ENCODE measurements around the gene GLRX5. TPM values are rescaled to one million over a fixed set of nuclear protein-coding genes. Genes with fewer than 3 reads are reported as not detected.

GLRX5 gene
- total and polyA plus RNA-seq, 2 experiments from 2014 or later = 91.4 to 130 TPM

DNA sequence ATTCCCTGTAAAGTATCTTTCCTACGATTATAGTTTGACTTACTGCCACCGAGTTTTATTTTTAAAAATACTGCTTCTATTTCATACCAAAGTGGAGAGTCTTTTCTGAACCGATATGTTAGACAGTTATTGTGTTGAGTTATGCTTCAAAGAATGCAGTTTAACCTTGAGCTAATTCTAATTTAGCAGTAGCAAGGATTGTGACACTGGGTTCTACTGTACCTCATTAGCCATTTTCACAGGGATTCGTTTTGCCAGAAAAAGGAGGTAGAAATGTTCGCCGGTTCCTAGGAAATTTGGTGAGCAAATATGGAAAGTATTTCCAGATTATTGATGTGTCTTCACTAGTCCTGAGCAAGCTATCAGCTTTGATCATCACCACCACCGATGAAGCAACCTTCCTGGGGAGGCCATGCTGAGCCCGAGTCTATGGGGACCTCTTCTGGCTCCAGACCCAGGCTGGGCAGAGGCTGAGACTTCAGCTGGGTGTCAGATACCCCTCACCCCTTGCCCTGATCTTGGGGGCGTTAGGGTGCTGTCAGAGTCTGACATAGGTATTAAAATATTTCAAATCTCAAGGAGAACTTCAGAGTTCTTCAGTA, 13.6 kb downstream of the GLRX5 start (continued):
- TF ChIP-seq STAT1 (IDR thresholded peaks at IDR 0.05; ENCODE audit: unreplicated experiment) = no peak
- TF ChIP-seq, protein P1, sequence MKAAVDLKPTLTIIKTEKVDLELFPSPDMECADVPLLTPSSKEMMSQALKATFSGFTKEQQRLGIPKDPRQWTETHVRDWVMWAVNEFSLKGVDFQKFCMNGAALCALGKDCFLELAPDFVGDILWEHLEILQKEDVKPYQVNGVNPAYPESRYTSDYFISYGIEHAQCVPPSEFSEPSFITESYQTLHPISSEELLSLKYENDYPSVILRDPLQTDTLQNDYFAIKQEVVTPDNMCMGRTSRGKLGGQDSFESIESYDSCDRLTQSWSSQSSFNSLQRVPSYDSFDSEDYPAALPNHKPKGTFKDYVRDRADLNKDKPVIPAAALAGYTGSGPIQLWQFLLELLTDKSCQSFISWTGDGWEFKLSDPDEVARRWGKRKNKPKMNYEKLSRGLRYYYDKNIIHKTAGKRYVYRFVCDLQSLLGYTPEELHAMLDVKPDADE (IDR thresholded peaks at IDR 0.05) = no peak
- no peak for TF ChIP-seq NANOG (IDR thresholded peaks at IDR 0.05; ENCODE audit: borderline replicate concordance)
- TF ChIP-seq CREB1 (CRISPR knock-in tag; IDR thresholded peaks at IDR 0.05; ENCODE audit: low read depth) = no peak
- TF ChIP-seq EZH2 (IDR thresholded peaks at IDR 0.05; ENCODE audit: low read depth, unreplicated experiment) = no peak
- TF ChIP-seq, protein P2, sequence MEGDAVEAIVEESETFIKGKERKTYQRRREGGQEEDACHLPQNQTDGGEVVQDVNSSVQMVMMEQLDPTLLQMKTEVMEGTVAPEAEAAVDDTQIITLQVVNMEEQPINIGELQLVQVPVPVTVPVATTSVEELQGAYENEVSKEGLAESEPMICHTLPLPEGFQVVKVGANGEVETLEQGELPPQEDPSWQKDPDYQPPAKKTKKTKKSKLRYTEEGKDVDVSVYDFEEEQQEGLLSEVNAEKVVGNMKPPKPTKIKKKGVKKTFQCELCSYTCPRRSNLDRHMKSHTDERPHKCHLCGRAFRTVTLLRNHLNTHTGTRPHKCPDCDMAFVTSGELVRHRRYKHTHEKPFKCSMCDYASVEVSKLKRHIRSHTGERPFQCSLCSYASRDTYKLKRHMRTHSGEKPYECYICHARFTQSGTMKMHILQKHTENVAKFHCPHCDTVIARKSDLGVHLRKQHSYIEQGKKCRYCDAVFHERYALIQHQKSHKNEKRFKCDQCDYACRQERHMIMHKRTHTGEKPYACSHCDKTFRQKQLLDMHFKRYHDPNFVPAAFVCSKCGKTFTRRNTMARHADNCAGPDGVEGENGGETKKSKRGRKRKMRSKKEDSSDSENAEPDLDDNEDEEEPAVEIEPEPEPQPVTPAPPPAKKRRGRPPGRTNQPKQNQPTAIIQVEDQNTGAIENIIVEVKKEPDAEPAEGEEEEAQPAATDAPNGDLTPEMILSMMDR (conservative IDR thresholded peaks at IDR 0.05; ENCODE audit: low read depth in 2 of 2) = no peak

DNA sequence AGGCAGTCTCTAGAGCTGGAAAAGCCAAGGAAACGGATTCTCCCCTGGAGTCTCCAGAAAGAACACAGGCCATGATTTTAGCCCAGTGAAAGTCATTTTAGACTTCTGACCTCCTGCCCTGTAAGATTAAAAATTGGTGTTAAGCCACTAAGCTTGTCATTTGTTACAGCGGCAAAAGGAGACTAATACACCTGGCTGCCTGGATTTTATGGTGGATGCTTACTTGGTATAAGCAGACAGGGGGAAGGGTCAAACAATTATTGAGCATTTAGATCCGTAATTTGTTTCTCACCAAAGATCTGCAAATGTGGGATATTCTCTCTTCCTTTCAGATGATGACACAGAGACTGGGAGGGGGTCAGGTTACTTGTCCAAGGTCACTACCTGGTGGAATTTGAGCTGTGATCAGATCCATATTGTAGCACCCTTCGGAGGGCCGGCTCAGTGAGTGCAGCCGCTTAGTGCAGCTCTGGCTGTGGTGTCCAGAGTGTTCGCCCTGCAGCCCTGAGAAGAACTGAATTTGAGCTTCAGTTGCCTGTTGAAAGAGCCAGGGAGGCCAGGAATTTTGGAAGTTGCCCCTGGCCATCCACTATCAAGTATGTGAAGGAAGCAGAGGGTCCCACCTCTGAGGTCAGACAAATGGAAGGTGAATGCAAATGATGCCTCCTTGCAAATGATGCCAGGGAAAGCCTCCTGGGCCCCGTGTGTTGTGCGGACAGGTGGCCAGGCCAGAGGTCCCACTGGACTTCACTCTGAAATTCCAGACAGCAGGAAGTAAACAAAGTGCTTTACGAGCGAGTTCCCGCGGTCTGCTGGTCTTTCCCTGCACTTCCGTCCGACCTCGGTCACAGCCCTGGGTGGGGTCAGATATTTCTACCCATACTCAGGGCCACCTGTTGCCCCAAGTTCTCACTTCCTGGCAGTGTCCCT, 15.1 kb downstream of the GLRX5 start:
- no peak overlapping the region for H3K27ac ChIP-seq (ENCODE audit: low read depth)
- no peak overlapping the region for H3K4me3 Mint-ChIP-seq
- DNase-seq (ENCODE audit: low spot score) (no peak), ATAC-seq (no peak)
- H3K79me2 ChIP-seq (replicated peaks; ENCODE audit: insufficient read depth) = 0 out of 2 replicates have a peak, but pooled peaks cover 4% of the 10 kb centered on the region
- no peaks in the 10 kb centered on the region for H3K9me2 ChIP-seq (ENCODE audit: insufficient read depth)
- no peaks in the 10 kb centered on the region for H3K4me1 ChIP-seq (ENCODE audit: insufficient read depth)
- no peak overlapping the region; the same call in 1 of the 2 replicates for H3K27ac Mint-ChIP-seq
- H3K4me2 ChIP-seq = no peak overlapping the region
- no peak overlapping the region for H3K4me3 ChIP-seq
- H3K27me3 Mint-ChIP-seq (ENCODE audit: insufficient read depth, low read depth, poor library complexity) = peaks cover 6% of the 10 kb centered on the region
- peaks cover 4% of the 10 kb centered on the region for H3K4me1 Mint-ChIP-seq
- no peaks in the 10 kb centered on the region for H3K36me3 ChIP-seq (ENCODE audit: insufficient read depth)
- no peaks in the 10 kb centered on the region; the same call in 1 of the 3 replicates for H3K9me3 Mint-ChIP-seq
- no peak overlapping the region for H2AFZ ChIP-seq
- no peaks in the 10 kb centered on the region for H3K27me3 ChIP-seq (ENCODE audit: insufficient read depth)
- H4K20me1 ChIP-seq (replicated peaks; ENCODE audit: insufficient read depth) = peaks cover 28% of the 10 kb centered on the region; the same call in 1 of the 2 replicates
- TF ChIP-seq, protein P2 (conservative IDR thresholded peaks at IDR 0.05; ENCODE audit: low read depth in 2 of 2) = no peak
- no peak for TF ChIP-seq EZH2 (IDR thresholded peaks at IDR 0.05; ENCODE audit: low read depth, unreplicated experiment)
- no peak for TF ChIP-seq STAT1 (IDR thresholded peaks at IDR 0.05; ENCODE audit: unreplicated experiment)
- no peak for TF ChIP-seq EZH2phosphoT487 (IDR thresholded peaks at IDR 0.05; ENCODE audit: unreplicated experiment)
- no peak for TF ChIP-seq NANOG (IDR thresholded peaks at IDR 0.05; ENCODE audit: borderline replicate concordance)
- no peak for TF ChIP-seq ZNF331 (CRISPR knock-in tag; IDR thresholded peaks at IDR 0.05; ENCODE audit: low read depth)
- no peak for TF ChIP-seq CREB1 (CRISPR knock-in tag; IDR thresholded peaks at IDR 0.05; ENCODE audit: low read depth)
- TF ChIP-seq ZNF114 (CRISPR knock-in tag; IDR thresholded peaks at IDR 0.05) = no peak
- no peak for TF ChIP-seq JUNB (IDR thresholded peaks at IDR 0.05; ENCODE audit: unreplicated experiment)
- no peak for TF ChIP-seq POLR2AphosphoS5 (IDR thresholded peaks at IDR 0.05; ENCODE audit: low read depth)
- H3K36me3 Mint-ChIP-seq (ENCODE audit: low read depth) = peaks cover 19% of the 10 kb centered on the region; the same call in 2 of the 3 replicates
- no peaks in the 10 kb centered on the region for H3F3A ChIP-seq (replicated peaks; ENCODE audit: low read depth)
